ENCODE results near the gene ILF2.
A peak's percentile ranks its signal among the peaks of the same experiment; 100 is the strongest.

Gene ILF2

DNA sequence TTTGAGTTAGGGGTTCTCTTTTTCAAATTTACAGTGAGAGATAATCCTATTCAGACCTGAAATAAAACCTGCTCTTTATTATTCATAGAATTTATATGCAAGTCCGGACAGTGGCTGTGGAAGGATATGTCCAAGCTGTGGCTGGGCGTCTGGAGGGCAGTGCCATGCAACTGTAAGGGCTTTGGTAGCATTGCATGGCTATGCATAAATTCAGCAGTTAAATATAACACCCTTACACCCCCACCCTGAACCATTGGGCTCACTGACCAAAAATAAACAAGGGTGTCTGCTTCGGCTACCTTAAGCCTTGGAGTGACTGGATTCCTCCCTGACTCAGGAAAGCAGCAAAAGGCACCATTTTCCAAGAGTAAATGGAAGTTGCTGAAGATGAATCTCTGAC lies 31.5 kb downstream of the ILF2 start:
- H2AFZ ChIP-seq (ENCODE audit: low read length): no peak overlapping the region
- no peak overlapping the region for H3K4me3 ChIP-seq (ENCODE audit: low read length in 2 of 2)
- no peak overlapping the region for H3K9ac ChIP-seq (ENCODE audit: low read depth, low read length, poor library complexity)
- peaks cover 5% of the 10 kb centered on the region for H3K79me1 ChIP-seq (ENCODE audit: low read depth, low read length)
- H3K9me3 ChIP-seq (replicated peaks in 1 of 2; ENCODE audit: control insufficient read depth in 2 of 2, insufficient read depth in 1 of 2, low read depth in 1 of 2, low read length in 2 of 2): peaks cover 0 to 7% of the 10 kb centered on the region in 2 donors
- no peak overlapping the region for H2BK12ac ChIP-seq (ENCODE audit: low read length)
- no CpG with 5 or more reads among the region's 3 CpGs for WGBS, 2 donors (ENCODE audit: extremely low coverage in 2 of 2, insufficient read length in 2 of 2, insufficient replicate concordance in 1 of 2)
- no peak overlapping the region for H3K23ac ChIP-seq (ENCODE audit: low read depth, low read length, poor library complexity)
- H3K18ac ChIP-seq (ENCODE audit: low read length): no peak overlapping the region
- H3K27me3 ChIP-seq (ENCODE audit: control insufficient read depth in 3 of 3, insufficient read depth in 3 of 3, low read depth in 1 of 3, low read length in 3 of 3): no peaks in the 10 kb centered on the region
- H2BK120ac ChIP-seq (ENCODE audit: low read depth, low read length): no peak overlapping the region
- H2AK5ac ChIP-seq (ENCODE audit: low read depth, low read length): no peak overlapping the region
- no peak for DNase-seq (ENCODE audit: low spot score)
- no peak overlapping the region for H3K4ac ChIP-seq (ENCODE audit: low read length)
- H4K8ac ChIP-seq (ENCODE audit: low read depth, low read length): no peak overlapping the region
- H2BK5ac ChIP-seq (ENCODE audit: low read length): no peak overlapping the region
- H3K36me3 ChIP-seq (replicated peaks in 1 of 2; ENCODE audit: control insufficient read depth in 2 of 2, insufficient read depth in 2 of 2, low read length in 2 of 2): peaks cover 38 to 94% of the 10 kb centered on the region in 2 donors
- no peak overlapping the region for H3K14ac ChIP-seq (ENCODE audit: low read length)
- H4K91ac ChIP-seq (ENCODE audit: low read depth, low read length, poor library complexity): no peak overlapping the region
- H3K27ac ChIP-seq (replicated peaks; ENCODE audit: low read length): no peak overlapping the region
- no peak overlapping the region for H3K4me2 ChIP-seq (ENCODE audit: insufficient read depth, low read length, poor library complexity, severe bottlenecking)
- H2BK15ac ChIP-seq (ENCODE audit: low read length): no peak overlapping the region
- H3K4me1 ChIP-seq (ENCODE audit: control insufficient read depth in 2 of 2, insufficient read depth in 1 of 2, low read depth in 1 of 2, low read length in 2 of 2): peaks cover 1 to 3% of the 10 kb centered on the region in 2 donors

- Histone ChIP-seq H3K23ac (ENCODE audit: low read depth, low read length, poor library complexity) (no peak overlapping the region), H4K91ac (ENCODE audit: low read depth, low read length, poor library complexity) (no peak overlapping the region), H3K4me1 (ENCODE audit: control insufficient read depth in 2 of 2, insufficient read depth in 1 of 2, low read depth in 1 of 2, low read length in 2 of 2) (peaks cover 1 to 6% of the 10 kb centered on the region in 2 donors)
Observed at GRCh38 chr1:153638261-153638660, 32.5 kb downstream of the ILF2 start.

GRCh38 chr1:153636312-153636711 lies 34.5 kb downstream of the ILF2 start:
- H2AFZ ChIP-seq (ENCODE audit: low read length): no peak overlapping the region
- H3K14ac ChIP-seq (ENCODE audit: low read length): no peak overlapping the region
- no peak overlapping the region for H2BK12ac ChIP-seq (ENCODE audit: low read length)
- no peak overlapping the region for H2BK120ac ChIP-seq (ENCODE audit: low read depth, low read length)
- H2BK5ac ChIP-seq (ENCODE audit: low read length): no peak overlapping the region
- no peak overlapping the region for H3K23ac ChIP-seq (ENCODE audit: low read depth, low read length, poor library complexity)
- H3K27me3 ChIP-seq (ENCODE audit: control insufficient read depth in 3 of 3, insufficient read depth in 3 of 3, low read depth in 1 of 3, low read length in 3 of 3): no peaks in the 10 kb centered on the region
- no CpG with 5 or more reads among the region's 9 CpGs for WGBS, 2 donors (ENCODE audit: extremely low coverage in 2 of 2, insufficient read length in 2 of 2, insufficient replicate concordance in 1 of 2)
- no peak overlapping the region for H2BK15ac ChIP-seq (ENCODE audit: low read length)
- H3K9ac ChIP-seq (ENCODE audit: low read depth, low read length, poor library complexity): no peak overlapping the region
- no peak overlapping the region for H3K27ac ChIP-seq (replicated peaks; ENCODE audit: low read length)
- no peak overlapping the region for H3K18ac ChIP-seq (ENCODE audit: low read length)
- no peak overlapping the region for H4K91ac ChIP-seq (ENCODE audit: low read depth, low read length, poor library complexity)
- peaks cover 3% of the 10 kb centered on the region for H3K79me1 ChIP-seq (ENCODE audit: low read depth, low read length)
- H4K8ac ChIP-seq (ENCODE audit: low read depth, low read length): no peak overlapping the region
- peaks cover 24 to 64% of the 10 kb centered on the region in 2 donors for H3K36me3 ChIP-seq (replicated peaks in 1 of 2; ENCODE audit: control insufficient read depth in 2 of 2, insufficient read depth in 2 of 2, low read length in 2 of 2)
- no peak overlapping the region for H3K4ac ChIP-seq (ENCODE audit: low read length)
- peaks cover 1 to 6% of the 10 kb centered on the region in 2 donors for H3K4me1 ChIP-seq (ENCODE audit: control insufficient read depth in 2 of 2, insufficient read depth in 1 of 2, low read depth in 1 of 2, low read length in 2 of 2)
- no peak overlapping the region for H2AK5ac ChIP-seq (ENCODE audit: low read depth, low read length)
- no peak overlapping the region for H3K4me3 ChIP-seq (ENCODE audit: low read length in 2 of 2)
- peaks cover 0 to 13% of the 10 kb centered on the region in 2 donors for H3K9me3 ChIP-seq (replicated peaks in 1 of 2; ENCODE audit: control insufficient read depth in 2 of 2, insufficient read depth in 1 of 2, low read depth in 1 of 2, low read length in 2 of 2)
- H3K4me2 ChIP-seq (ENCODE audit: insufficient read depth, low read length, poor library complexity, severe bottlenecking): no peak overlapping the region
- no peak for DNase-seq (ENCODE audit: low spot score)

More at GRCh38 chr1:153638261-153638660, 32.5 kb downstream of the ILF2 start:
- Histone ChIP-seq H2BK12ac (ENCODE audit: low read length) (no peak overlapping the region), H4K8ac (ENCODE audit: low read depth, low read length) (no peak overlapping the region), H2AFZ (ENCODE audit: low read length) (no peak overlapping the region), H3K9me3 (replicated peaks in 1 of 2; ENCODE audit: control insufficient read depth in 2 of 2, insufficient read depth in 1 of 2, low read depth in 1 of 2, low read length in 2 of 2) (peaks cover 0 to 10% of the 10 kb centered on the region in 2 donors), H3K79me1 (ENCODE audit: low read depth, low read length) (peaks cover 5% of the 10 kb centered on the region), H3K14ac (ENCODE audit: low read length) (no peak overlapping the region), H3K4me2 (ENCODE audit: insufficient read depth, low read length, poor library complexity, severe bottlenecking) (no peak overlapping the region), H3K27me3 (ENCODE audit: control insufficient read depth in 3 of 3, insufficient read depth in 3 of 3, low read depth in 1 of 3, low read length in 3 of 3) (no peaks in the 10 kb centered on the region), H2BK15ac (ENCODE audit: low read length) (no peak overlapping the region), H3K4me3 (ENCODE audit: low read length in 2 of 2) (no peak overlapping the region), H3K9ac (ENCODE audit: low read depth, low read length, poor library complexity) (no peak overlapping the region), H3K4ac (ENCODE audit: low read length) (no peak overlapping the region), H3K18ac (ENCODE audit: low read length) (no peak overlapping the region), H2AK5ac (ENCODE audit: low read depth, low read length) (no peak overlapping the region), H2BK5ac (ENCODE audit: low read length) (no peak overlapping the region), H3K27ac (replicated peaks; ENCODE audit: low read length) (no peak overlapping the region), H2BK120ac (ENCODE audit: low read depth, low read length) (no peak overlapping the region), H3K36me3 (replicated peaks in 1 of 2; ENCODE audit: control insufficient read depth in 2 of 2, insufficient read depth in 2 of 2, low read length in 2 of 2) (peaks cover 36 to 84% of the 10 kb centered on the region in 2 donors)
- DNase-seq (ENCODE audit: low spot score): no peak
- no CpG with 5 or more reads among the region's 6 CpGs for WGBS, 2 donors (ENCODE audit: extremely low coverage in 2 of 2, insufficient read length in 2 of 2, insufficient replicate concordance in 1 of 2)

DNA sequence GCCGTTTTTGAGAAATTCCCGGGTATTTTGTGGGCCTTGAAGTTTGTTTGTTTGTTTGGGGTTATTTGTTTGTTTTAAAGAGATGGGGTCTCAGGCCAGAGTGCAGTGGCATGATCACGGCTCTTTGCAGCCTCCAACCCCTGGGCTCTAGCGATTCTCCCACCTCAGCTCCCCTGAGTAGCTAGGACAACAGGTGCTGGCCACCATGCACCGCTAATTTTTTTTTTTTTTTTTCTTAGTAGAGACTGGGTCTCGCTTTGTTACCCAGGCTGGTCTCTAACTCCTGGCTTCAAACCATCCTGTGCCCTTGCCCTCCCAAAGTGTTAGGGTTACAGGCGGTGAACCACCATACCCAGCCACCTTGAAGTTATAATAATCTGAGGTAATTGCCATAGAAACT lies 34.9 kb downstream of the ILF2 start:
- no CpG with 5 or more reads among the region's 7 CpGs for WGBS, 2 donors (ENCODE audit: extremely low coverage in 2 of 2, insufficient read length in 2 of 2, insufficient replicate concordance in 1 of 2)
- Histone ChIP-seq H3K23ac (ENCODE audit: low read depth, low read length, poor library complexity) (no peak overlapping the region), H3K36me3 (replicated peaks in 1 of 2; ENCODE audit: control insufficient read depth in 2 of 2, insufficient read depth in 2 of 2, low read length in 2 of 2) (peaks cover 23 to 60% of the 10 kb centered on the region in 2 donors), H4K91ac (ENCODE audit: low read depth, low read length, poor library complexity) (no peak overlapping the region), H2BK5ac (ENCODE audit: low read length) (no peak overlapping the region), H3K14ac (ENCODE audit: low read length) (no peak overlapping the region), H2BK12ac (ENCODE audit: low read length) (no peak overlapping the region), H3K27ac (replicated peaks; ENCODE audit: low read length) (no peak overlapping the region), H3K4me1 (ENCODE audit: control insufficient read depth in 2 of 2, insufficient read depth in 1 of 2, low read depth in 1 of 2, low read length in 2 of 2) (peaks cover 1 to 6% of the 10 kb centered on the region in 2 donors), H3K4ac (ENCODE audit: low read length) (no peak overlapping the region), H2BK120ac (ENCODE audit: low read depth, low read length) (no peak overlapping the region), H4K8ac (ENCODE audit: low read depth, low read length) (no peak overlapping the region), H3K4me3 (ENCODE audit: low read length in 2 of 2) (peak overlapping the region in 1 of 2 donors; percentile 6), H3K27me3 (ENCODE audit: control insufficient read depth in 3 of 3, insufficient read depth in 3 of 3, low read depth in 1 of 3, low read length in 3 of 3) (no peaks in the 10 kb centered on the region), H3K9ac (ENCODE audit: low read depth, low read length, poor library complexity) (no peak overlapping the region), H3K79me1 (ENCODE audit: low read depth, low read length) (peaks cover 3% of the 10 kb centered on the region), H3K9me3 (replicated peaks in 1 of 2; ENCODE audit: control insufficient read depth in 2 of 2, insufficient read depth in 1 of 2, low read depth in 1 of 2, low read length in 2 of 2) (peaks cover 0 to 13% of the 10 kb centered on the region in 2 donors), H3K18ac (ENCODE audit: low read length) (no peak overlapping the region), H2AK5ac (ENCODE audit: low read depth, low read length) (no peak overlapping the region), H2AFZ (ENCODE audit: low read length) (no peak overlapping the region), H3K4me2 (ENCODE audit: insufficient read depth, low read length, poor library complexity, severe bottlenecking) (no peak overlapping the region), H2BK15ac (ENCODE audit: low read length) (no peak overlapping the region)
- DNase-seq (ENCODE audit: low spot score): no peak

Data from neuronal stem cell (in vitro differentiated cells).